HepG2 (cell line): ENCODE data around the gene ANXA2. TPM values are rescaled to one million over a fixed set of nuclear protein-coding genes. Genes with fewer than 3 reads are reported as not detected.

Experiments
- AGO2 ChIP-seq: fragments of 200-400 bp; formaldehyde crosslinking; optimal IDR thresholded peaks from 2 replicates; pipeline ENCODE3; 2017; ENCODE audit warnings: mild to moderate bottlenecking, low read depth, low read length, moderate library complexity
- CCDC6 ChIP-seq: sonication (generic); formaldehyde crosslinking; IDR thresholded peaks from 2 replicates; pipeline ENCODE4 v1.8.1; 2022; ENCODE audit warnings: mild to moderate bottlenecking, missing genetic modification reagents, moderate library complexity
- DNMT3B ChIP-seq: conservative IDR thresholded peaks from 2 replicates; pipeline ENCODE4 v1.6.1; 2016; ENCODE audit warnings: missing biosample characterization, control low read depth
- ESRRA ChIP-seq: sonication (generic); formaldehyde crosslinking; IDR thresholded peaks from 2 replicates; pipeline ENCODE4 v1.5.1; 2020; ENCODE audit warnings: mild to moderate bottlenecking, low read depth, missing genetic modification reagents
- HNRNPUL1 ChIP-seq: fragments of 200-400 bp; formaldehyde crosslinking; IDR thresholded peaks from 2 replicates; pipeline ENCODE4 v1.6.1; 2017; ENCODE audit warnings: low read depth, mild to moderate bottlenecking, low read length, moderate library complexity
- KDM1A ChIP-seq: IDR thresholded peaks from 2 replicates; pipeline ENCODE4 v1.6.1; 2016; ENCODE audit warnings: missing compliant biosample characterization
- KLF15 ChIP-seq: sonication (generic); formaldehyde crosslinking; IDR thresholded peaks from 2 replicates; pipeline ENCODE4 v1.8.1; 2023; ENCODE audit warnings: borderline replicate concordance, mild to moderate bottlenecking, inconsistent platforms, missing genetic modification reagents, mixed read lengths
- PRPF4 ChIP-seq: fragments of 200-400 bp; formaldehyde crosslinking; IDR thresholded peaks from 2 replicates; pipeline ENCODE4 v1.6.1; 2016; ENCODE audit warnings: low read length, low read depth; ENCODE audit not compliant: poor library complexity, severe bottlenecking
- SALL1 ChIP-seq: sonication (generic); formaldehyde crosslinking; IDR thresholded peaks from 2 replicates; pipeline ENCODE4 v1.8.0; 2022; ENCODE audit warnings: mild to moderate bottlenecking, missing genetic modification reagents
- TSC22D2 ChIP-seq: sonication (generic); formaldehyde crosslinking; IDR thresholded peaks from 2 replicates; pipeline ENCODE4 v1.5.1; 2020; ENCODE audit warnings: missing genetic modification reagents, mild to moderate bottlenecking, borderline replicate concordance
- ZFP1 ChIP-seq: IDR thresholded peaks from 2 replicates; pipeline ENCODE4 v1.6.1; 2016
- ZIK1 ChIP-seq: sonication (generic); formaldehyde crosslinking; IDR thresholded peaks from 2 replicates; pipeline ENCODE4 v1.5.0; 2020; ENCODE audit warnings: mild to moderate bottlenecking, low read depth, missing genetic modification reagents, borderline replicate concordance
- ZNF160 ChIP-seq: sonication (generic); formaldehyde crosslinking; IDR thresholded peaks from 2 replicates; pipeline ENCODE4 v1.8.0; 2022; ENCODE audit warnings: mild to moderate bottlenecking, inconsistent platforms, missing genetic modification reagents
- ZNF282 ChIP-seq: fragments of 450-650 bp; IDR thresholded peaks from 2 replicates; pipeline ENCODE4 v1.6.1; 2018; ENCODE audit not compliant: partially characterized antibody
- ZNF30 ChIP-seq: sonication (generic); formaldehyde crosslinking; IDR thresholded peaks from 2 replicates; pipeline ENCODE4 v1.5.0; 2020; ENCODE audit warnings: mild to moderate bottlenecking, missing genetic modification reagents
- ZNF432 ChIP-seq: sonication (generic); formaldehyde crosslinking; IDR thresholded peaks from 2 replicates; pipeline ENCODE4 v1.5.0; 2020; ENCODE audit warnings: missing genetic modification reagents, mild to moderate bottlenecking, borderline replicate concordance
- ZNF530 ChIP-seq: sonication (generic); formaldehyde crosslinking; IDR thresholded peaks from 2 replicates; pipeline ENCODE4 v1.5.0; 2020; ENCODE audit warnings: low read depth, mild to moderate bottlenecking, missing genetic modification reagents
- ZNF562 ChIP-seq: sonication (generic); formaldehyde crosslinking; IDR thresholded peaks from 2 replicates; pipeline ENCODE4 v1.8.0; 2022; ENCODE audit warnings: missing genetic modification reagents, borderline replicate concordance
- ZNF747 ChIP-seq: sonication (generic); formaldehyde crosslinking; IDR thresholded peaks from 2 replicates; pipeline ENCODE4 v1.8.1; 2023; ENCODE audit warnings: missing genetic modification reagents, mild to moderate bottlenecking, borderline replicate concordance
- polyA plus RNA-seq, 8 experiments: library from polyadenylated mRNA; depleted of rRNA in 3 of 8; stranded (reverse) in 7 of 8; unstranded in 1 of 8; fragments of >200 nt; fragmentation: Illumina TruSeq in 4 of 8; extraction: Trizol in 4 of 8; gene quantifications; 2 replicates each; pipeline versions ENCODE4 v1.2.1 to v1.2.3, GENCODE V29; 2011 to 2016; ENCODE audit warnings: low read depth in 4 of 8, missing spikeins in 1 of 8, mixed read lengths in 1 of 8; ENCODE audit not compliant: insufficient read depth in 1 of 8
- total RNA-seq, 5 experiments: library from RNA; depleted of rRNA; stranded (reverse); fragments of >200 nt; fragmentation: Illumina TruSeq; extraction: Trizol; gene quantifications; 2 replicates each; pipeline ENCODE4 v1.2.3, GENCODE V29; 2016; ENCODE audit warnings: low read depth in 1 of 5
- TF ChIP-seq, protein P1 (sequence below): sonication (generic); formaldehyde crosslinking; IDR thresholded peaks from 2 replicates; pipeline ENCODE4 v1.4.0; 2020; ENCODE audit warnings: missing genetic modification reagents, borderline replicate concordance
- TF ChIP-seq, protein P2 (sequence below): IDR thresholded peaks from 2 replicates; pipeline ENCODE4 v1.6.1; 2016; ENCODE audit warnings: missing compliant biosample characterization, missing genetic modification reagents, borderline replicate concordance
- TF ChIP-seq, protein P3 (sequence below): sonication (generic); formaldehyde crosslinking; IDR thresholded peaks from 2 replicates; pipeline ENCODE4 v1.5.0; 2020; ENCODE audit warnings: mild to moderate bottlenecking, missing genetic modification reagents, borderline replicate concordance

The ANXA2 gene
- total and polyA plus RNA-seq, 2 of the 13 experiments (the other 11 are each of a cell fraction or from before 2014, with no cell fraction given), result 196 to 613 TPM

DNA sequence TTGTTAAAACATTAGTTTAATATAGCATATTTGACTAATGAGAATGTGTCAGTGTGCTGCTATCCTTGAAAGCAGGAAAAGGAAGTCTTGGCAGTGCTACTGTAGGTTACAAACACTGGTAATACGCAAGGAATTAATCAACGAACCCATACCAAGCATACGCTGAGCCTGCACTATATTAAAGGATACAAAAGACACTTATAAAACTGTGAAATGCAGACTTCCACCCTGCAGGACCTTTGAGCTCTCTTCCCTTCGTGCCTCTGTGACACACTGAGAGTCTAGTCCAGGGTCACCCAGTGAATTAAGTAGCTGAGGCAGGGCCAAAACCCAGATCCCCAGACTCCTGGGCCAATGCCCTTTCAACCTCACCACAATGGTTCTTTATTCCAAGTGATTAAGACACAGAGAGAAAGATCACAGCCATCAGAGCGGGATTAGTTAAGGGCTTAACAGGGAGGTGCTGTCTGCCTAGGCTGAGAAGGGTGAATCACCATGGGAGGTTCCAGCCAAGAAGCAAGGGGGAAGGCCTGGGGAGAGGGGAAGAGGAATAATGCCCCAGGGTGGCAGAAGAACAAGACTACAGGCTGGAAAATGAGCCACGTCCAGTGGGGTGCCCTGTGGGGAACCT lies 6.8 kb downstream of the ANXA2 start (continued):
- TF ChIP-seq, protein P1, sequence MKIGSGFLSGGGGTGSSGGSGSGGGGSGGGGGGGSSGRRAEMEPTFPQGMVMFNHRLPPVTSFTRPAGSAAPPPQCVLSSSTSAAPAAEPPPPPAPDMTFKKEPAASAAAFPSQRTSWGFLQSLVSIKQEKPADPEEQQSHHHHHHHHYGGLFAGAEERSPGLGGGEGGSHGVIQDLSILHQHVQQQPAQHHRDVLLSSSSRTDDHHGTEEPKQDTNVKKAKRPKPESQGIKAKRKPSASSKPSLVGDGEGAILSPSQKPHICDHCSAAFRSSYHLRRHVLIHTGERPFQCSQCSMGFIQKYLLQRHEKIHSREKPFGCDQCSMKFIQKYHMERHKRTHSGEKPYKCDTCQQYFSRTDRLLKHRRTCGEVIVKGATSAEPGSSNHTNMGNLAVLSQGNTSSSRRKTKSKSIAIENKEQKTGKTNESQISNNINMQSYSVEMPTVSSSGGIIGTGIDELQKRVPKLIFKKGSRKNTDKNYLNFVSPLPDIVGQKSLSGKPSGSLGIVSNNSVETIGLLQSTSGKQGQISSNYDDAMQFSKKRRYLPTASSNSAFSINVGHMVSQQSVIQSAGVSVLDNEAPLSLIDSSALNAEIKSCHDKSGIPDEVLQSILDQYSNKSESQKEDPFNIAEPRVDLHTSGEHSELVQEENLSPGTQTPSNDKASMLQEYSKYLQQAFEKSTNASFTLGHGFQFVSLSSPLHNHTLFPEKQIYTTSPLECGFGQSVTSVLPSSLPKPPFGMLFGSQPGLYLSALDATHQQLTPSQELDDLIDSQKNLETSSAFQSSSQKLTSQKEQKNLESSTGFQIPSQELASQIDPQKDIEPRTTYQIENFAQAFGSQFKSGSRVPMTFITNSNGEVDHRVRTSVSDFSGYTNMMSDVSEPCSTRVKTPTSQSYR (CRISPR knock-in tag), result no peak
- TF ChIP-seq TSC22D2 (CRISPR knock-in tag) (no peak), ZNF530 (no peak), KLF15 (CRISPR knock-in tag) (no peak), AGO2 (no peak), ZNF282 (no peak), ZNF160 (no peak), ZNF432 (CRISPR knock-in tag) (no peak), SALL1 (CRISPR knock-in tag) (0 out of 2 replicates have a peak, but pooled peaks have one; percentile 19), HNRNPUL1 (no peak), ZNF747 (CRISPR knock-in tag) (0 out of 2 replicates have a peak, but pooled peaks have one; percentile 22), DNMT3B (CRISPR knock-in tag) (no peak), CCDC6 (CRISPR knock-in tag) (no peak), ZIK1 (CRISPR knock-in tag) (no peak), ZFP1 (CRISPR knock-in tag) (no peak), PRPF4 (no peak), ESRRA (CRISPR knock-in tag) (no peak), ZNF562 (CRISPR knock-in tag) (no peak), KDM1A (no peak), ZNF30 (CRISPR knock-in tag) (no peak)
- TF ChIP-seq, protein P2, sequence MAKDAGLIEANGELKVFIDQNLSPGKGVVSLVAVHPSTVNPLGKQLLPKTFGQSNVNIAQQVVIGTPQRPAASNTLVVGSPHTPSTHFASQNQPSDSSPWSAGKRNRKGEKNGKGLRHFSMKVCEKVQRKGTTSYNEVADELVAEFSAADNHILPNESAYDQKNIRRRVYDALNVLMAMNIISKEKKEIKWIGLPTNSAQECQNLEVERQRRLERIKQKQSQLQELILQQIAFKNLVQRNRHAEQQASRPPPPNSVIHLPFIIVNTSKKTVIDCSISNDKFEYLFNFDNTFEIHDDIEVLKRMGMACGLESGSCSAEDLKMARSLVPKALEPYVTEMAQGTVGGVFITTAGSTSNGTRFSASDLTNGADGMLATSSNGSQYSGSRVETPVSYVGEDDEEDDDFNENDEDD, result no peak
- TF ChIP-seq, protein P3, sequence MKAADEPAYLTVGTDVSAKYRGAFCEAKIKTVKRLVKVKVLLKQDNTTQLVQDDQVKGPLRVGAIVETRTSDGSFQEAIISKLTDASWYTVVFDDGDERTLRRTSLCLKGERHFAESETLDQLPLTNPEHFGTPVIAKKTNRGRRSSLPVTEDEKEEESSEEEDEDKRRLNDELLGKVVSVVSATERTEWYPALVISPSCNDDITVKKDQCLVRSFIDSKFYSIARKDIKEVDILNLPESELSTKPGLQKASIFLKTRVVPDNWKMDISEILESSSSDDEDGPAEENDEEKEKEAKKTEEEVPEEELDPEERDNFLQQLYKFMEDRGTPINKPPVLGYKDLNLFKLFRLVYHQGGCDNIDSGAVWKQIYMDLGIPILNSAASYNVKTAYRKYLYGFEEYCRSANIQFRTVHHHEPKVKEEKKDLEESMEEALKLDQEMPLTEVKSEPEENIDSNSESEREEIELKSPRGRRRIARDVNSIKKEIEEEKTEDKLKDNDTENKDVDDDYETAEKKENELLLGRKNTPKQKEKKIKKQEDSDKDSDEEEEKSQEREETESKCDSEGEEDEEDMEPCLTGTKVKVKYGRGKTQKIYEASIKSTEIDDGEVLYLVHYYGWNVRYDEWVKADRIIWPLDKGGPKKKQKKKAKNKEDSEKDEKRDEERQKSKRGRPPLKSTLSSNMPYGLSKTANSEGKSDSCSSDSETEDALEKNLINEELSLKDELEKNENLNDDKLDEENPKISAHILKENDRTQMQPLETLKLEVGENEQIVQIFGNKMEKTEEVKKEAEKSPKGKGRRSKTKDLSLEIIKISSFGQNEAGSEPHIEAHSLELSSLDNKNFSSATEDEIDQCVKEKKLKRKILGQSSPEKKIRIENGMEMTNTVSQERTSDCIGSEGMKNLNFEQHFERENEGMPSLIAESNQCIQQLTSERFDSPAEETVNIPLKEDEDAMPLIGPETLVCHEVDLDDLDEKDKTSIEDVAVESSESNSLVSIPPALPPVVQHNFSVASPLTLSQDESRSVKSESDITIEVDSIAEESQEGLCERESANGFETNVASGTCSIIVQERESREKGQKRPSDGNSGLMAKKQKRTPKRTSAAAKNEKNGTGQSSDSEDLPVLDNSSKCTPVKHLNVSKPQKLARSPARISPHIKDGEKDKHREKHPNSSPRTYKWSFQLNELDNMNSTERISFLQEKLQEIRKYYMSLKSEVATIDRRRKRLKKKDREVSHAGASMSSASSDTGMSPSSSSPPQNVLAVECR (CRISPR knock-in tag), result no peak
